ENCODE results near the gene PDIA5.
"Not testable (repeated sequence)": the region's sequence is repeated elsewhere in the genome, so short reads cannot be mapped to it uniquely, and the experiment has no call there.

Gene PDIA5

DNA sequence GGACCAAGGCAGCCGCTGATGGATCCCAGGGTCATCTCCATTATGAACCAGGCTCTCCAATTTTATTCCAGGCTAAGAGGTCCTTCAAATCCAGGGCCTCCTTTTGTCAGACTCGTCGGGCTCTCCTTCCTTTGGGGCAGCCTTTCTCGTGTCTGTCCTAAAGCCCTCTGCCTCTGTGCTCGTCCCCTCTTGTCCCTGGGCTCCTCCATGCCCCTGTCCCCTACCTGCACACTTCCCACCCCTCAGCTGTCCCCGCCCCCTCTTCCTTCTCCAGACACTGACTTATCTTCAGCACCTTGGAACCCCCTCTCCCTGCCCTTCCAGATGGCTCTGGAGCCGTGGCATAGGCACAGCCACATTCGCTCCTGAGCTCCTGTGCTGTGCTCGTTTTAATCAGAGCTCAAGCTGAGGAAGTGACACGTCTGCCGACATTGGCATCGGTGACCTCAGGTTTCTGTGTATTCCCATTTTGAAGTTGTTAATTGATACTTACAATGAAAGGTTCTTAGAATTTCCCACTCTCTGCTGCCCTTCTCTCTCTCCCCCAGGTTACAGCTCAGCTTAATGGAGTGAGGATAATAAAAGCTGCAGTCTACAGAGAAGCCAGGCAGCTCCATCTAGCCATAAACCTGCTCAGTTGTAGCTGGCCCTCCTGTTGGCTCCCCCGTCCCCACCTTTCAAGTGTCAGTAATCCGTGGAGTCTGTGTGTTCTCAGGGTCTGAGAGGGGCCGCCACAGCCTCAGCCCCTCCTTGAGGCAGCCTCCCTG, 83.8 kb downstream of the PDIA5 start:
- Histone ChIP-seq H3K27me3 (ENCODE audit: insufficient read depth, insufficient read length) (no peaks in the 10 kb centered on the region), H3K9ac (ENCODE audit: insufficient read length, low read depth) (no peak overlapping the region), H3K4me1 (ENCODE audit: insufficient read depth, insufficient read length) (peaks cover 6% of the 10 kb centered on the region), H3K4me3 (ENCODE audit: insufficient read length, low read depth) (no peak overlapping the region), H3K36me3 (ENCODE audit: insufficient read depth, insufficient read length, low read length) (peaks cover 92% of the 10 kb centered on the region), H3K9me3 (ENCODE audit: insufficient read depth, low read length) (no peaks in the 10 kb centered on the region)
- no peak for DNase-seq (ENCODE audit: low read depth, low spot score)
- TF ChIP-seq ZNF274 (IDR thresholded peaks at IDR 0.05; ENCODE audit: low read depth, low read length) (no peak), YY1 (IDR thresholded peaks at IDR 0.05; ENCODE audit: insufficient read depth, insufficient read length) (no peak), SUZ12 (IDR thresholded peaks at IDR 0.05; ENCODE audit: extremely low read depth, insufficient read depth, insufficient read length) (no peak)

DNA sequence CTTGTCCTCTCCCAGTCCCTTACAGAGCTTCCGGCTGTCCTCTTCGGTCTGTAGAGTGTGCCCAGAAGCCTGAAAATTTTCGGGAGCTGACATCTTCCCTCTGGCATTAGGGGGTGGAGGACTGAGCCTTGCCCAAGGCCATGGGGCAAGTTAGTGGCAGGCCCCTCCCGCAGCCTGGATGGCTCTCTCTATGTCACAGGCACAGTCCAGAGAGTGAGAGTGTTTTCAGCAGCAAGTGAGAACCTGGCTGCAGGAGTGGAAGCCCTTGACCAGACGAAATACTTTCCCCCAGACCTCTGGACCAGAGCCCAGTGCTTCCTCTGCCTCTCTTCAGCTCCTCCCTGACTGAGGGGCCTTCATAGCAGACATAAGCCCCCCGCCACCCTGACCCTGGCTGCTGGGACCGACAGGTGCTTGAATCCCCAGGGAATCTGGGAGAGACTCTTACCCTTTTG, 84.5 kb downstream of the PDIA5 start:
- Histone ChIP-seq H3K27me3 (ENCODE audit: insufficient read depth, insufficient read length) (no peaks in the 10 kb centered on the region), H3K4me1 (ENCODE audit: insufficient read depth, insufficient read length) (peaks cover 6% of the 10 kb centered on the region), H3K9ac (ENCODE audit: insufficient read length, low read depth) (no peak overlapping the region), H3K4me3 (ENCODE audit: insufficient read length, low read depth) (no peak overlapping the region), H3K9me3 (ENCODE audit: insufficient read depth, low read length) (no peaks in the 10 kb centered on the region), H3K36me3 (ENCODE audit: insufficient read depth, insufficient read length, low read length) (peaks cover 92% of the 10 kb centered on the region)
- TF ChIP-seq SUZ12 (IDR thresholded peaks at IDR 0.05; ENCODE audit: extremely low read depth, insufficient read depth, insufficient read length) = no peak
- no peak for TF ChIP-seq YY1 (IDR thresholded peaks at IDR 0.05; ENCODE audit: insufficient read depth, insufficient read length)
- TF ChIP-seq ZNF274 (IDR thresholded peaks at IDR 0.05; ENCODE audit: low read depth, low read length) = no peak
- DNase-seq (ENCODE audit: low read depth, low spot score) = no peak

DNA sequence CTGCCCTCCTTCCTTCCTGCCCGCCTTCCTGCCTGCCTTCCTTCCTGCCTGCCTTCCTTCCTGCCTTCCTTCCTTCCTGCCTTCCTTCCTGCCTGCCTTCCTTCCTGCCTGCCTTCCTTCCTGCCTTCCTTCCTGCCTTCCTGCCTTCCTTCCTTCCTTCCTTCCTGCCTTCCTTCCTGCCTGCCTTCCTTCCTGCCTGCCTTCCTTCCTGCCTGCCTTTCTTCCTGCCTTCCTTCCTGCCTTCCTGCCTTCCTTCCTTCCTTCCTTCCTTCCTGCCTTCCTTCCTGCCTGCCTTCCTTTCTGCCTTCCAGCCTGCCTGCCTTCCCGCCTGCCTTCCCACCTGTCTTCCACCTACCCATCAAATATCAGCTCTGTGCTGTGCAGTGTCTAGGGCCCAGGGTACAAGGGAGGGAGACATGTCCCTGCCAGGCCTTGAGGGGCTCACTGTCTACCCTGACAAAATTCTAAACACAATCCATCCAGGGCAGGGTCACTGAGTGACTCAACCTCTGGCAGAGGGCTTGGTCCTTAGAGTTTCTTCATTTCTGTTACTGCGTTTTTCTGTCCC, 85.1 kb downstream of the PDIA5 start:
- H3K4me1 ChIP-seq (ENCODE audit: insufficient read depth, insufficient read length); H3K9me3 ChIP-seq (ENCODE audit: insufficient read depth, low read length); H3K27me3 ChIP-seq (ENCODE audit: insufficient read depth, insufficient read length); DNase-seq (ENCODE audit: low read depth, low spot score); H3K9ac ChIP-seq (ENCODE audit: insufficient read length, low read depth); H3K4me3 ChIP-seq (ENCODE audit: insufficient read length, low read depth): not testable (repeated sequence)
- peaks cover 94% of the 10 kb centered on the region for H3K36me3 ChIP-seq (ENCODE audit: insufficient read depth, insufficient read length, low read length)

DNA sequence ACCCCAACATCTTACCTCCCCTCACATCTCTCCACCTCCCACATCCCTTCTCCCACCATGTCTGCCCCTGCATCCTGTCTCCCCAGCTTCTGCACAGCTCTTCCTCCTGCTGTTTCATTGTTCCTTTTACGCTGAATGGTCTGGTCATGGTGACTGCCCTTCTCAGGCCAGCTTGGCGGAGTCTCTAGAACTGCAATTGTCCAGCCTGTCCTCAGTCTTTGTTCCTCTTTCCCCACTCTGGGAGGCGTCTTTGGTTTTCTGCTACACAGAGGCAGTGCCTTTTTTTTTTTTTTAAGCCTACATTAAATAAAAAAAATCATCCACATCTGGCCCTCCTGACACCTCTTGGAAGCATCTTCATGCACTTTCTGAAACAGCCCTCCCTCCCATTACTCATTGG, 85.9 kb downstream of the PDIA5 start:
- Histone ChIP-seq H3K27me3 (ENCODE audit: insufficient read depth, insufficient read length) (no peaks in the 10 kb centered on the region), H3K4me3 (ENCODE audit: insufficient read length, low read depth) (no peak overlapping the region), H3K36me3 (ENCODE audit: insufficient read depth, insufficient read length, low read length) (peaks cover 94% of the 10 kb centered on the region), H3K9me3 (ENCODE audit: insufficient read depth, low read length) (no peaks in the 10 kb centered on the region), H3K4me1 (ENCODE audit: insufficient read depth, insufficient read length) (peaks cover 6% of the 10 kb centered on the region), H3K9ac (ENCODE audit: insufficient read length, low read depth) (no peak overlapping the region)
- TF ChIP-seq SUZ12 (IDR thresholded peaks at IDR 0.05; ENCODE audit: extremely low read depth, insufficient read depth, insufficient read length) (no peak), ZNF274 (IDR thresholded peaks at IDR 0.05; ENCODE audit: low read depth, low read length) (no peak), YY1 (IDR thresholded peaks at IDR 0.05; ENCODE audit: insufficient read depth, insufficient read length) (no peak)
- DNase-seq (ENCODE audit: low read depth, low spot score) = no peak

DNA sequence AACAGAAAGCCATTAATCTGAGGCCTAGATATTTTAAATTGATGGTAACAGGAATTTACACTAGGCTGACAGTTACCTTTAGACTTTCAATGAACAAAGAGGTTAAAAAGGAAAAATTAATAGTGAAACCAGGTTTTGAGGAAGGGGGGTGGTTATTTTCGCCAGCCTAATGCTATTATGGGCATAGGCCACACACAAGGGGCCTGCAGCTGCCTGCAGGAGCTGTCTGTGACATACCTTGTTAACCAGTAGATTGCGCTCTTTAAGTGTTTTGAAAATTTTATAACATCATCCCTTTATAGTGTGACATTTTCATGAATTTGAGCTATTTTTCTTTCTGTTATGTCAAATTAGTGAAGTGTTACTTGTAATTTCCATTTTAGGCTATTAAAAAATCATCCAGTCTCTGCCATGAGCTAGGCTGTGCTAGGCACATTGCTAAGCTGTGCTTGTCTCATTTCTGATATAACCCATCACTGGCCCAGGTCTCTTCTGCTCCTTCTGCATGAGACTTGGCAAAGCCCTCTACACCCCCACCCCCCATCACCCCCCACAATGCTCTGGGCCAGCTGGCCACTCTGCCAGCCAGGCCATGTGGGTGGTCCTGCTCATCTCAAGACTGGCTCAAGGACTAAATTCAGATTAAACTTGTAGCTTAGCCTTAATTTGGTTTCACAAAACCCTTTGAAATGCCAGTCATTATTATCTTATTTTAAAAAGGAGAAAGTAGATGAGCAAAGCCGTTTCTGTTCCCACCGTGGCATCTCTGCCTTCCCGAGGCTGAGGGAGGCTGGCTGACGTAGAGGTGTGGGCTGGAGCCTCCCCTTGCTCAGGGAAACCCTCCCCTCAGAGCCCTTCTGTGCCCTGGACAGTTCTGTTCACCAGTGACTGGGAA, 86.5 kb downstream of the PDIA5 start:
- peaks cover 94% of the 10 kb centered on the region for H3K36me3 ChIP-seq (ENCODE audit: insufficient read depth, insufficient read length, low read length)

DNA sequence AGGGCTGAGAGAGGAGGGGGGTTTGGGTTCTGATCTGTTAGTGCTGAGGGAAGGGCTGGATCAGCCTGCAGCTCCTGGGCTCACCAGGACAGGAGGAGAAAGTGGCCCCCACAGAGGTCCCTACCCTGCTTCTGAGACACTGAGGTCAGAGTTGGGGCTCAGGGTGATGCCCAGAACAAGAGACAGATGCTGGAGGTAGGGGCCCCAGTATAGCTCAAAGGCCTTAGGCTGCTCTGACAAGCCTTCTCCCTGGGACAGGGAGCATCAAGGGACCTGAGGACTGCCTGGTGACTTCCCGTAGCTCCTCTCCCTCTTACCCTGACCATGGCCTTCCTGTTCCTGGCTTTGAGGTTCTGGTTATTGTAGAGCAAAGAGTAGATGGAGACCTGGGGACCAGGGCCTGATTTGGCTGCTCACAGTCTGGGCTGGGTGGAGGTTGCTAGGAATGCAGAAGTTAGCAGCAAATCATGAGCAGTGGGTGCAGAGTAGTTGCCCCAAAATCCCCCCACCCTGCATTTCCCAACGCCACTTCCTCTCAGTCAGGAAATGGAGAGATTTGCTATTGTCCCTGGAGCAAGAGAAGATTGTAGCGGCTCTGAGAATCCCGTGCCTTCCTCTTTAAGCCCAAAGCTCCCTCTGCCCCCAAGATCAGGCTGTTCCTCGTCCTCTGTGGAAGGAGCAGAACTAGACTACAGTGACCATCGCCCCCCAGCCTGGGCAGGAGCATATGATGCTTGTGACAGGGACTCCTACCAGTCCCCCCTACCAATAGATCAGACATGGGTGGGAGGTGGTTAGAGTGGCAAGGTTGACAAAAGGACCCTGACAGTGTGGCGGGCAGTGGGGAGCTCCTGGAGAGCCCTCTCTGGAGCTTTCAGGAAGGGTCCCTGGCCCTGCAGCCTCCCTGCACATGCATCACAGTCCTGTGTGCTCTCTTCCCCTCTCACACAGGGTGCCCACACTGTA, 87.5 kb downstream of the PDIA5 start:
- peaks cover 2% of the 10 kb centered on the region for H3K4me1 ChIP-seq (ENCODE audit: insufficient read depth, insufficient read length)
- TF ChIP-seq YY1 (IDR thresholded peaks at IDR 0.05; ENCODE audit: insufficient read depth, insufficient read length) (no peak), ZNF274 (IDR thresholded peaks at IDR 0.05; ENCODE audit: low read depth, low read length) (no peak), SUZ12 (IDR thresholded peaks at IDR 0.05; ENCODE audit: extremely low read depth, insufficient read depth, insufficient read length) (no peak)
- H3K4me3 ChIP-seq (ENCODE audit: insufficient read length, low read depth) = no peak overlapping the region
- H3K27me3 ChIP-seq (ENCODE audit: insufficient read depth, insufficient read length) = no peaks in the 10 kb centered on the region
- H3K36me3 ChIP-seq (ENCODE audit: insufficient read depth, insufficient read length, low read length) = peaks cover 94% of the 10 kb centered on the region
- DNase-seq (ENCODE audit: low read depth, low spot score) = no peak
- no peaks in the 10 kb centered on the region for H3K9me3 ChIP-seq (ENCODE audit: insufficient read depth, low read length)
- no peak overlapping the region for H3K9ac ChIP-seq (ENCODE audit: insufficient read length, low read depth)

More for the DNA sequence above, 86.5 kb downstream of the PDIA5 start:
- DNase-seq (ENCODE audit: low read depth, low spot score) = no peak
- Histone ChIP-seq H3K9ac (ENCODE audit: insufficient read length, low read depth) (no peak overlapping the region), H3K27me3 (ENCODE audit: insufficient read depth, insufficient read length) (no peaks in the 10 kb centered on the region), H3K4me1 (ENCODE audit: insufficient read depth, insufficient read length) (peaks cover 6% of the 10 kb centered on the region), H3K9me3 (ENCODE audit: insufficient read depth, low read length) (no peaks in the 10 kb centered on the region), H3K4me3 (ENCODE audit: insufficient read length, low read depth) (no peak overlapping the region)
- TF ChIP-seq SUZ12 (IDR thresholded peaks at IDR 0.05; ENCODE audit: extremely low read depth, insufficient read depth, insufficient read length) (no peak), YY1 (IDR thresholded peaks at IDR 0.05; ENCODE audit: insufficient read depth, insufficient read length) (no peak), ZNF274 (IDR thresholded peaks at IDR 0.05; ENCODE audit: low read depth, low read length) (no peak)
